Caco-2 (cell line): Measurements from ENCODE around the gene SLC10A2. TPM values are rescaled to one million over a fixed set of nuclear protein-coding genes. Genes with fewer than 3 reads are reported as not detected.

Experiments
- BruUV-seq: library from RNA; stranded (reverse); fragments of 400-500 nt; replicated peaks from 2 replicates; lab custom pipeline; 2021; lab: Mats Ljungman, UMichigan
- CTCF ChIA-PET: fragments of 300-600 bp; sonication (Branson Sonifier 250); formaldehyde crosslinking; loops from one replicate; lab custom pipeline; 2022; ENCODE audit warnings: antibody characterized with exemption; lab: Charles Lee
- POLR2A ChIA-PET: fragments of 300-600 bp; sonication (Branson Sonifier 250); formaldehyde crosslinking; loops from one replicate; lab custom pipeline; 2022; ENCODE audit warnings: antibody characterized with exemption; lab: Charles Lee
- DNase-seq, 2 experiments: peaks; one replicate each; pipeline versions ENCODE4 v3.0.0 to v3.0.0-alpha.2; 2020 to 2022
- H3K27me3 ChIP-seq: replicated peaks from 2 replicates; pipeline ENCODE4 v1.6.0; 2011; ENCODE audit warnings: low read length; ENCODE audit not compliant: control insufficient read depth, insufficient read depth
- H3K36me3 ChIP-seq: 2 replicates; pipeline ENCODE4 v1.5.1; 2011; ENCODE audit warnings: low read length; ENCODE audit not compliant: control insufficient read depth, insufficient read depth
- H3K4me1 ChIP-seq: fragments of 250-450 bp; sonication (Bioruptor Pico); 2 replicates; pipeline ENCODE4 v1.5.1; 2020; ENCODE audit warnings: mild to moderate bottlenecking
- H3K4me3 ChIP-seq: 2 replicates; pipeline ENCODE4 v1.5.1; 2011; ENCODE audit warnings: low read depth, mild to moderate bottlenecking, control low read depth, low read length
- H3K9me3 ChIP-seq: fragments of 250-450 bp; sonication (Bioruptor Pico); 2 replicates; pipeline ENCODE4 v1.5.1; 2020; ENCODE audit warnings: mild to moderate bottlenecking, moderate library complexity
- H3K27ac Mint-ChIP-seq: one replicate; pipeline ENCODE4 v1.8.0; 2022; ENCODE audit warnings: mixed read lengths; ENCODE audit not compliant: unreplicated experiment
- H3K27me3 Mint-ChIP-seq: one replicate; pipeline ENCODE4 v1.8.0; 2022; ENCODE audit warnings: mixed read lengths; ENCODE audit not compliant: insufficient read depth, unreplicated experiment
- H3K36me3 Mint-ChIP-seq: one replicate; pipeline ENCODE4 v1.8.0; 2022; ENCODE audit warnings: mild to moderate bottlenecking, mixed read lengths; ENCODE audit not compliant: insufficient read depth, unreplicated experiment
- H3K4me1 Mint-ChIP-seq: one replicate; pipeline ENCODE4 v1.8.0; 2022; ENCODE audit warnings: low read depth, mixed read lengths; ENCODE audit not compliant: unreplicated experiment
- H3K4me3 Mint-ChIP-seq: one replicate; pipeline ENCODE4 v1.8.0; 2022; ENCODE audit warnings: mild to moderate bottlenecking, moderate library complexity, mixed read lengths; ENCODE audit not compliant: unreplicated experiment
- H3K9me3 Mint-ChIP-seq: one replicate; pipeline ENCODE4 v1.8.0; 2022; ENCODE audit warnings: mixed read lengths; ENCODE audit not compliant: unreplicated experiment
- CTCF ChIP-seq, 2 experiments: fragments of 200-600 bp in 1 of 2; IDR thresholded peaks; 1 replicate in 1 of 2; 2 replicates in 1 of 2; pipeline versions ENCODE4 v1.5.1 to v1.8.0; 2011 to 2022; ENCODE audit warnings: antibody characterized with exemption in 1 of 2, control low read depth in 1 of 2, inconsistent platforms in 1 of 2, low read depth in 1 of 2, low read length in 1 of 2, mild to moderate bottlenecking in 1 of 2, moderate library complexity in 1 of 2; ENCODE audit not compliant: insufficient read depth in 1 of 2, severe bottlenecking in 1 of 2, unreplicated experiment in 1 of 2
- intact Hi-C: fragments of 100-400 bp; cut with micrococcal nuclease; formaldehyde crosslinking; loops from one replicate; pipeline ENCODE4 v1.10.0; 2022; ENCODE audit not compliant: unreplicated experiment
- total RNA-seq: library from RNA; stranded (reverse); gene quantifications from 2 replicates; pipeline ENCODE4 v1.2.3, GENCODE V29; 2022

SLC10A2 gene
- total RNA-seq, 1 experiment from 2014 or later, result not detected

- peaks cover 9% of the 10 kb centered on the region for H3K9me3 Mint-ChIP-seq
- Histone ChIP-seq H3K9me3 (peaks cover 7% of the 10 kb centered on the region; the same call in 1 of the 2 replicates), H3K4me3 (no peak overlapping the region), H3K27me3 (no peaks in the 10 kb centered on the region), H3K36me3 (no peaks in the 10 kb centered on the region), H3K4me1 (peaks cover 27% of the 10 kb centered on the region)
- POLR2A ChIA-PET, result no interaction called here
- TF ChIP-seq CTCF (IDR thresholded peaks at IDR 0.05; ENCODE audit: insufficient read depth in 1 of 2, low read depth in 1 of 2, low read length in 1 of 2, severe bottlenecking in 1 of 2, unreplicated experiment in 1 of 2), result no peak
- no peaks in the 10 kb centered on the region for H3K27me3 Mint-ChIP-seq
- CTCF ChIA-PET, result no interaction called here
- H3K4me3 Mint-ChIP-seq, result no peak overlapping the region
- intact Hi-C loops, result loop anchor here (1.0 kb wide), 1 partner anchor 131 kb away; no protein-coding TSS in a partner anchor
- H3K27ac Mint-ChIP-seq, result peak overlapping the region; percentile 21
- BruUV-seq, result no TSS peak
- H3K4me1 Mint-ChIP-seq, result peaks cover 6% of the 10 kb centered on the region
- H3K36me3 Mint-ChIP-seq, result no peaks in the 10 kb centered on the region
- peak in 1 of 2 experiments; percentile 5 for DNase-seq
These were observed 34.8 kb downstream of the SLC10A2 start for GRCh38 chr13:103031332-103031873.

- ChIA-PET POLR2A (no interaction called here), CTCF (no interaction called here)
- Mint-ChIP-seq H3K9me3 (peaks cover 15% of the 10 kb centered on the region), H3K4me3 (no peak overlapping the region), H3K27ac (no peak overlapping the region), H3K27me3 (no peaks in the 10 kb centered on the region), H3K36me3 (no peaks in the 10 kb centered on the region), H3K4me1 (peaks cover 6% of the 10 kb centered on the region)
- no peaks in the 10 kb centered on the region for H3K36me3 ChIP-seq
- H3K4me3 ChIP-seq, result no peak overlapping the region
- H3K27me3 ChIP-seq, result no peaks in the 10 kb centered on the region
- intact Hi-C loops, result loop anchor here (1.0 kb wide), 1 partner anchor 130 kb away; no protein-coding TSS in a partner anchor
- no TSS peak for BruUV-seq
- DNase-seq, result no peak
- H3K9me3 ChIP-seq, result peaks cover 7% of the 10 kb centered on the region; the same call in 1 of the 2 replicates
- no peak for TF ChIP-seq CTCF (IDR thresholded peaks at IDR 0.05; ENCODE audit: insufficient read depth in 1 of 2, low read depth in 1 of 2, low read length in 1 of 2, severe bottlenecking in 1 of 2, unreplicated experiment in 1 of 2)
- peaks cover 27% of the 10 kb centered on the region for H3K4me1 ChIP-seq
These were observed 35.4 kb downstream of the SLC10A2 start for GRCh38 chr13:103030776-103031175.

GRCh38 chr13:103029798-103030197 lies 36.4 kb downstream of the SLC10A2 start:
- H3K9me3 Mint-ChIP-seq, result peaks cover 23% of the 10 kb centered on the region

More at GRCh38 chr13:103029798-103030197, 36.4 kb downstream of the SLC10A2 start:
- no peaks in the 10 kb centered on the region for H3K36me3 ChIP-seq
- Mint-ChIP-seq H3K27ac (no peak overlapping the region), H3K4me3 (no peak overlapping the region), H3K27me3 (no peaks in the 10 kb centered on the region), H3K4me1 (peaks cover 6% of the 10 kb centered on the region), H3K36me3 (no peaks in the 10 kb centered on the region)
- intact Hi-C loops, result no loop called here
- no TSS peak for BruUV-seq
- no peak for TF ChIP-seq CTCF (IDR thresholded peaks at IDR 0.05; ENCODE audit: insufficient read depth in 1 of 2, low read depth in 1 of 2, low read length in 1 of 2, severe bottlenecking in 1 of 2, unreplicated experiment in 1 of 2)
- POLR2A ChIA-PET, result no interaction called here
- H3K4me3 ChIP-seq, result no peak overlapping the region
- H3K4me1 ChIP-seq, result peaks cover 27% of the 10 kb centered on the region
- CTCF ChIA-PET, result no interaction called here
- no peak for DNase-seq
- no peaks in the 10 kb centered on the region for H3K27me3 ChIP-seq
- peaks cover 7% of the 10 kb centered on the region; the same call in 1 of the 2 replicates for H3K9me3 ChIP-seq
